GM21515 (cell line): ENCODE measurements around the gene CSF1.

Source experiments
- ATAC-seq: cut with Tn5 transposase; IDR thresholded peaks from one replicate; pipeline ENCODE4 v1.9.1; 2021; ENCODE audit not compliant: unreplicated experiment

CSF1 gene

GRCh38 chr1:109882288-109883245, 28.1 kb upstream of the CSF1 start:
- ATAC-seq = no peak

GRCh38 chr1:109883248-109883955, 27.2 kb upstream of the CSF1 start:
- ATAC-seq = no peak

GRCh38 chr1:109884242-109884891, 26.3 kb upstream of the CSF1 start:
- ATAC-seq = no peak

GRCh38 chr1:109885589-109885988, 25.1 kb upstream of the CSF1 start:
- ATAC-seq = no peak

GRCh38 chr1:109886827-109887226, 23.8 kb upstream of the CSF1 start:
- ATAC-seq = no peak

GRCh38 chr1:109887271-109887670, 23.4 kb upstream of the CSF1 start:
- ATAC-seq = no peak

- no peak for ATAC-seq
Observed at GRCh38 chr1:109887884-109888283, 22.8 kb upstream of the CSF1 start.

GRCh38 chr1:109889094-109889493, 21.6 kb upstream of the CSF1 start:
- ATAC-seq = no peak

- no peak for ATAC-seq
Observed at GRCh38 chr1:109890115-109890953, 20.3 kb upstream of the CSF1 start.

GRCh38 chr1:109891930-109892329, 18.7 kb upstream of the CSF1 start:
- no peak for ATAC-seq

GRCh38 chr1:109892561-109893368, 17.9 kb upstream of the CSF1 start:
- ATAC-seq = no peak

GRCh38 chr1:109893532-109894171, 17.0 kb upstream of the CSF1 start:
- ATAC-seq = no peak

- peak; percentile 50 for ATAC-seq
Observed at GRCh38 chr1:109894823-109895719, 15.6 kb upstream of the CSF1 start.

- no peak for ATAC-seq
Observed at GRCh38 chr1:109895720-109896504, 14.7 kb upstream of the CSF1 start.

- ATAC-seq = no peak
Observed at GRCh38 chr1:109896681-109897080, 14.0 kb upstream of the CSF1 start.

- no peak for ATAC-seq
Observed at GRCh38 chr1:109897259-109897955, 13.2 kb upstream of the CSF1 start.

- no peak for ATAC-seq
Observed at GRCh38 chr1:109898842-109899241, 11.8 kb upstream of the CSF1 start.
